Measurements from ENCODE around the gene IQSEC2. TPM values are rescaled to one million over a fixed set of nuclear protein-coding genes. Genes with fewer than 3 reads are reported as not detected.

IQSEC2 gene
- total RNA-seq, 1 donor from 2014 or later, result 8.0 TPM

- no peaks in the 10 kb centered on the region for H3K36me3 Mint-ChIP-seq (ENCODE audit: low read depth)
- TF ChIP-seq CTCF (IDR thresholded peaks at IDR 0.05), result no peak
- H3K4me1 Mint-ChIP-seq (ENCODE audit: low read depth), result peaks cover 24% of the 10 kb centered on the region
- peaks cover 3% of the 10 kb centered on the region for H3K9me3 Mint-ChIP-seq (ENCODE audit: low read depth)
- DNase-seq (ENCODE audit: low spot score), result no peak
- no peaks in the 10 kb centered on the region for H3K27me3 Mint-ChIP-seq (ENCODE audit: low read depth)
- peak overlapping the region; percentile 63 for H3K27ac Mint-ChIP-seq (ENCODE audit: unreplicated experiment)
- H3K4me3 Mint-ChIP-seq (ENCODE audit: unreplicated experiment), result peak overlapping the region; percentile 57
These were observed 758 bp downstream of the IQSEC2 start for GRCh38 chrX:53280331-53281320.

DNA sequence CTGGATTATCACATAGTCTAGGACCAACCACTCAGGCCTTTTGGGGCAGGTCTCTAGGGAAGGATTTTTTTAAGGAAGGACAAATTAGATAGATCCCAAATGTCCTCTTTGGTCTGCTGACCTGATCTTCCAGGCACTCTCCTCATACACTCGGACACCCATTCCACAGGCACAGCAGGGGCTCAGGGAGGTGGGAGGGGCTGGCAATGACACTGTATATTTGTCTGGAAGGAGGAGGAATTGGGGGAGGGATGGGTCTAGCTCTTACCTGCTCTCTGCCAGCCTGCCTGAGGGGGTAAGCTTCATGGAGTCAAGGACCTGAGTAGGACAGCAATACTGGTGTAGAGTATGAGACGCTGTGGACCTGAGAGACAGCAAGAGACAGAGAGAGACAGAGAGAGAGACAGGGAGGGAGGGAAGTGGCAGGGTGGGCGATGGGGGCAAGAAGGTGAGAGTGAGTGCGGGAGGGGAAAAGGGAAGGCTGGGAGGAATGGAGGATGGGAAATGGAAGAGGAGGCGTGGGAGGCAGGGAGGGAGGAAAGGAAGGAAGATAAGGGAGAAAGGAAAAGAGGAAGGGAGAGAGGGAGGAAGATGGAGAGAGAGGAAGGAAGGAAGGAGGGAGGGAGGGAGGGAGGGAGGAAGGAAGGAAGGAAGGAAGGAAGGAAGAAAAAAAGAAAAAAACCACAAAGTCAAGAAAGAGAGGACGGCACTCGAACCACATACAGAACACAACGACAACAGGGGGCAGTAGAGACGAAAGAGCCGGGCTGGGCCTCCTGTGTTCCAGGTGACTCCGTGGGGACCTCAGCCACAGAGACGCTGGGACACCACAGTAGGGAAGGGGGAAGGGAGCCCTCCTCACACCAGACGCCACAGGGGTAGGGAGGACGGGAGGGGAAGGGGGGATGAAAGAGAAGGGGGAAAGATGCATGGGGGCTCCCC, 1.8 kb downstream of the IQSEC2 start:
- Mint-ChIP-seq H3K36me3 (ENCODE audit: low read depth) (no peaks in the 10 kb centered on the region), H3K9me3 (ENCODE audit: low read depth) (peaks cover 3% of the 10 kb centered on the region), H3K27ac (ENCODE audit: unreplicated experiment) (peak overlapping the region; percentile 51), H3K4me3 (ENCODE audit: unreplicated experiment) (no peak overlapping the region), H3K4me1 (ENCODE audit: low read depth) (peaks cover 24% of the 10 kb centered on the region), H3K27me3 (ENCODE audit: low read depth) (no peaks in the 10 kb centered on the region)
- DNase-seq (ENCODE audit: low spot score), result no peak
- peak; percentile 9 for TF ChIP-seq CTCF (IDR thresholded peaks at IDR 0.05)

DNA sequence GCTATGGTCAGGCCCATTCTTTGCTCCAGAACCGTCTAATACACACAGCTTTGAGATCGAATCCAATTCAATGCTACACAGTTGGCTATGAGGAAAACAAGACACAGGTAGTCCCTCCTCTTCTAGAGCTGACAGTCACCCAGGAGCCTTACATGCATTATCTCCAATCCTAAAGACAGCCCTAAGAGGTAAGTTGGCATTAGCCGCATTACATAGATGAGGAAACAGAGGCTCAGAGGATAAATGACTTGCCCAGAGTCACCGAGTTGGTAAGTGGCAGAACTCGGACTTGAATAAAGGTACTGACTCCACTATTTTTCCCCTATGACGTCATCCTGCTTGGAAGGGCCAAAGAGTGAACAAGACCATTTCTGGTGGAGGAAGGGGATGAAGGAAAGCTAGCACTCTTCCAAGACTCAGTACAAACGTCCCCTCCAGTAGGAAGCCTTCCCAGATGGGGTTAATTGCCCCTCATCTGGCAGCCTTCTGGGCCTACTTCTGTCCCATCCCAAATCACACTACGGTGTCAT, 8.5 kb downstream of the IQSEC2 start:
- Mint-ChIP-seq H3K9me3 (ENCODE audit: low read depth) (no peaks in the 10 kb centered on the region), H3K4me3 (ENCODE audit: unreplicated experiment) (no peak overlapping the region), H3K36me3 (ENCODE audit: low read depth) (no peaks in the 10 kb centered on the region), H3K27me3 (ENCODE audit: low read depth) (no peaks in the 10 kb centered on the region), H3K27ac (ENCODE audit: unreplicated experiment) (no peak overlapping the region), H3K4me1 (ENCODE audit: low read depth) (no peaks in the 10 kb centered on the region)
- DNase-seq (ENCODE audit: low spot score), result no peak
- no peak for TF ChIP-seq CTCF (IDR thresholded peaks at IDR 0.05)

GRCh38 chrX:53269536-53270107, 11.8 kb downstream of the IQSEC2 start:
- no peak for DNase-seq (ENCODE audit: low spot score)
- H3K36me3 Mint-ChIP-seq (ENCODE audit: low read depth), result peaks cover 2% of the 10 kb centered on the region
- no peak overlapping the region for H3K27ac Mint-ChIP-seq (ENCODE audit: unreplicated experiment)
- TF ChIP-seq CTCF (IDR thresholded peaks at IDR 0.05), result no peak
- no peak overlapping the region for H3K4me3 Mint-ChIP-seq (ENCODE audit: unreplicated experiment)
- peaks cover 10% of the 10 kb centered on the region for H3K4me1 Mint-ChIP-seq (ENCODE audit: low read depth)
- H3K9me3 Mint-ChIP-seq (ENCODE audit: low read depth), result no peaks in the 10 kb centered on the region
- H3K27me3 Mint-ChIP-seq (ENCODE audit: low read depth), result no peaks in the 10 kb centered on the region
